Cardiac muscle cell (in vitro differentiated cells and primary cell): Measurements from ENCODE around the gene HLA-F. TPM values are rescaled to one million over a fixed set of nuclear protein-coding genes. Genes with fewer than 3 reads are reported as not detected.

ENCODE experiments used
- DNase-seq, 2 donors: peaks; one replicate each; pipeline versions ENCODE4 v3.0.0 to v3.0.0-alpha.2; 2010 to 2017; ENCODE audit warnings: low read depth in 1 of 2, low spot score in 1 of 2
- H3K27ac ChIP-seq: fragments of 200-600 bp; sonication (generic); 2 replicates; pipeline ENCODE4 v1.5.1; 2016
- H3K27me3 ChIP-seq: fragments of 200-600 bp; sonication (generic); 2 replicates; pipeline ENCODE4 v1.6.0; 2016; ENCODE audit warnings: control low read depth
- H3K36me3 ChIP-seq: fragments of 200-600 bp; sonication (generic); 2 replicates; pipeline ENCODE4 v1.5.1; 2016; ENCODE audit warnings: control low read depth
- H3K4me1 ChIP-seq: fragments of 200-600 bp; sonication (generic); 2 replicates; pipeline ENCODE4 v1.8.1; 2017; ENCODE audit warnings: low read depth, mild to moderate bottlenecking, mixed run types
- H3K4me3 ChIP-seq: fragments of 200-600 bp; sonication (generic); 2 replicates; pipeline ENCODE4 v1.5.1; 2016; ENCODE audit warnings: mild to moderate bottlenecking
- H3K9me3 ChIP-seq: fragments of 200-600 bp; sonication (generic); 2 replicates; pipeline ENCODE4 v1.5.1; 2017; ENCODE audit warnings: low read depth, mild to moderate bottlenecking, control low read depth
- polyA plus RNA-seq: library from polyadenylated mRNA; unstranded; fragments of >200 nt; fragmentation: Nextera tagmentation; extraction: Ambion mirVana; gene quantifications from 2 replicates; pipeline ENCODE4 v1.2.1, GENCODE V29; 2016
- total RNA-seq: library from RNA; depleted of rRNA; stranded (reverse); fragments of >200 nt; gene quantifications from 2 replicates; pipeline ENCODE4 v1.2.3, GENCODE V29; 2016
- TF ChIP-seq, protein P1 (sequence below): IDR thresholded peaks from 2 replicates; pipeline ENCODE4 v1.5.1; 2012; ENCODE audit warnings: low read depth, mild to moderate bottlenecking, low read length

HLA-F gene
- total and polyA plus RNA-seq, 2 experiments from 2014 or later: 0.84 to 1.5 TPM

GRCh38 chr6:29750709-29751108 is 27.5 kb downstream of the HLA-F start:
- Histone ChIP-seq H3K4me3 (no peak overlapping the region), H3K4me1 (no peaks in the 10 kb centered on the region), H3K27ac (no peak overlapping the region), H3K9me3 (no peaks in the 10 kb centered on the region), H3K27me3 (peaks cover 66% of the 10 kb centered on the region), H3K36me3 (no peaks in the 10 kb centered on the region)
- TF ChIP-seq, protein P1, sequence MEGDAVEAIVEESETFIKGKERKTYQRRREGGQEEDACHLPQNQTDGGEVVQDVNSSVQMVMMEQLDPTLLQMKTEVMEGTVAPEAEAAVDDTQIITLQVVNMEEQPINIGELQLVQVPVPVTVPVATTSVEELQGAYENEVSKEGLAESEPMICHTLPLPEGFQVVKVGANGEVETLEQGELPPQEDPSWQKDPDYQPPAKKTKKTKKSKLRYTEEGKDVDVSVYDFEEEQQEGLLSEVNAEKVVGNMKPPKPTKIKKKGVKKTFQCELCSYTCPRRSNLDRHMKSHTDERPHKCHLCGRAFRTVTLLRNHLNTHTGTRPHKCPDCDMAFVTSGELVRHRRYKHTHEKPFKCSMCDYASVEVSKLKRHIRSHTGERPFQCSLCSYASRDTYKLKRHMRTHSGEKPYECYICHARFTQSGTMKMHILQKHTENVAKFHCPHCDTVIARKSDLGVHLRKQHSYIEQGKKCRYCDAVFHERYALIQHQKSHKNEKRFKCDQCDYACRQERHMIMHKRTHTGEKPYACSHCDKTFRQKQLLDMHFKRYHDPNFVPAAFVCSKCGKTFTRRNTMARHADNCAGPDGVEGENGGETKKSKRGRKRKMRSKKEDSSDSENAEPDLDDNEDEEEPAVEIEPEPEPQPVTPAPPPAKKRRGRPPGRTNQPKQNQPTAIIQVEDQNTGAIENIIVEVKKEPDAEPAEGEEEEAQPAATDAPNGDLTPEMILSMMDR: no peak
- no peak for DNase-seq

GRCh38 chr6:29751480-29751879 is 28.2 kb downstream of the HLA-F start:
- DNase-seq: no peak
- Histone ChIP-seq H3K4me3 (no peak overlapping the region), H3K36me3 (no peaks in the 10 kb centered on the region)

GRCh38 chr6:29752451-29753308 is 29.4 kb downstream of the HLA-F start:
- TF ChIP-seq, protein P1: peak; percentile 98
- Histone ChIP-seq H3K9me3 (no peaks in the 10 kb centered on the region), H3K36me3 (no peaks in the 10 kb centered on the region), H3K4me3 (peak overlapping the region; percentile 73), H3K4me1 (no peaks in the 10 kb centered on the region), H3K27ac (peak overlapping the region; percentile 11), H3K27me3 (peaks cover 50% of the 10 kb centered on the region)
- DNase-seq: peak; percentile 90 to 93

More at GRCh38 chr6:29751480-29751879, 28.2 kb downstream of the HLA-F start:
- Histone ChIP-seq H3K27ac (no peak overlapping the region), H3K4me1 (no peaks in the 10 kb centered on the region), H3K9me3 (no peaks in the 10 kb centered on the region), H3K27me3 (peaks cover 60% of the 10 kb centered on the region)
- TF ChIP-seq, protein P1: no peak

DNA sequence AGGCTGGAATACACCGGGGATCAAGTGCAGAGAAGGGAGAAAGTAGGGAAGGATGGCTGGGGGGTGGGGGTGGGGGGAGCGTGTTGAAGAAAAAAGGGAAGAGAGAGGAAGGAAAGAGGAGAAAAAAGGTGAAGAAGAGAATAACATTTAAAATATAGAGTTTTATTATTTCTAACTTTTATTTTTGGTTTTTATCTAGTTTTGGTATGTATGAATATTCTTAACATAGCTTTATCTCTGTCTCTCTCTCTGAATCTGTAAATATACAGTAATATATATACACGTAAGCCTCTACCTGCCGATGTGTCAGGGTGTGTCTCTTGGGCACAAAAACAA is 30.0 kb downstream of the HLA-F start:
- peaks cover 44% of the 10 kb centered on the region for H3K27me3 ChIP-seq
- H3K27ac ChIP-seq: no peak overlapping the region

GRCh38 chr6:29755295-29755871 is 32.1 kb downstream of the HLA-F start:
- peaks cover 25% of the 10 kb centered on the region for H3K27me3 ChIP-seq
- no peaks in the 10 kb centered on the region for H3K36me3 ChIP-seq
- H3K27ac ChIP-seq: no peak overlapping the region
- no peaks in the 10 kb centered on the region for H3K4me1 ChIP-seq
- no peak for DNase-seq
- no peak overlapping the region for H3K4me3 ChIP-seq
- TF ChIP-seq, protein P1: no peak
- H3K9me3 ChIP-seq: no peaks in the 10 kb centered on the region

More for the DNA sequence above, 30.0 kb downstream of the HLA-F start:
- TF ChIP-seq, protein P1: no peak
- no peaks in the 10 kb centered on the region for H3K9me3 ChIP-seq
- peak overlapping the region; percentile 73 for H3K4me3 ChIP-seq
- DNase-seq: no peak
- H3K4me1 ChIP-seq: no peaks in the 10 kb centered on the region
- H3K36me3 ChIP-seq: no peaks in the 10 kb centered on the region
